Vagina (tissue), 2 donors: ENCODE results near the gene FAM3A.

ENCODE experiments used
- POLR2A ChIP-seq, 2 donors: fragments of 450-650 bp; IDR thresholded peaks; one replicate each; pipeline ENCODE4 v1.6.1; 2017; ENCODE audit warnings: antibody characterized with exemption in 2 of 2, mild to moderate bottlenecking in 2 of 2, moderate library complexity in 2 of 2
- POLR2AphosphoS5 ChIP-seq, 2 donors: sonication (generic); formaldehyde crosslinking; IDR thresholded peaks; one replicate each; pipeline ENCODE4 v1.9.0; 2017; ENCODE audit warnings: antibody characterized with exemption in 2 of 2, mild to moderate bottlenecking in 2 of 2, low read depth in 1 of 2; ENCODE audit not compliant: insufficient read depth in 1 of 2
- TF ChIP-seq, protein P1 (sequence below), 3 experiments: fragments of 450-650 bp in 2 of 3; fragments of 200-600 bp in 1 of 3; sonication (generic) in 1 of 3; IDR thresholded peaks; one replicate each; pipeline ENCODE4 v1.5.1; 2017 to 2019; ENCODE audit warnings: antibody characterized with exemption in 3 of 3, mild to moderate bottlenecking in 2 of 3, moderate library complexity in 2 of 3

DNA sequence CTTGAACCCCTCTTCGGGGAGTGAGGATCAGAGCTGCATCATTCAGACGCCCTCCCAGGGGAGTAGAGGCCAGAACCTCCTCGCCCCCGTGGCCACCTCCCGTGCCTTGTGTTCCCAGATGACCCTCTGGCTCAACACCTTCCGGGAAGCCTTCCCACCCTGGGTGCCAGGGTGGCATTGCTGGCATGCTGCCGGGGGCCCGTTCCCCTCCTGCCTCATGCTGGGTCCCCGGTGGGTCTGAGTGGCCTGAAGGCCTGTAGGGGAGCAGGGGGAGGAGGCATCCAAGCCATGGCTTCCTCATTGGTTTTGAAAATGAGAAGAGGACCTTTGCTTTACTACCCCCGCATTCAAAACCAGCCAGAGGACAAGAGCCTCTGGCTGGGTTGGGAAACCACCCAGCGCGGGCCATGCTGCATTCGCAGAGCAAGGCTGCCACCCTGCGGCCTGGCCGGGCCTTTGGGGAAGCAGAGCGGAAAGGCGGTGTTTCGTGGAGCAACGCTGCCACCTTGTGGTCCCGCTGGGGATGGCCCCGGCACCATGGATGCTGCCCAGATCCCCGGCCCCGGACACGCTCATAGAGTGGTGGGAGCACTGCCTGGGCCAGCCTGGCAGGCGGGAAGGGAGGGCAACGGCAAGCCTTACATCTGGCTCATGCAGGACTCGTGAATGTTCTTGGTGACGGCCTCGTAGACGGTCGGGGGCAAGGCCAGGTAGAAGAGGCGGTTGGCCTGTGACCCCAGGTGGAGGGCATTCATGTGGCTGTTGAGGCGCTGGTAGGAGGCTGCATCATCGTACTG, 18.7 kb upstream of the FAM3A start:
- no peak for TF ChIP-seq POLR2A (IDR thresholded peaks at IDR 0.05)
- TF ChIP-seq, protein P1, sequence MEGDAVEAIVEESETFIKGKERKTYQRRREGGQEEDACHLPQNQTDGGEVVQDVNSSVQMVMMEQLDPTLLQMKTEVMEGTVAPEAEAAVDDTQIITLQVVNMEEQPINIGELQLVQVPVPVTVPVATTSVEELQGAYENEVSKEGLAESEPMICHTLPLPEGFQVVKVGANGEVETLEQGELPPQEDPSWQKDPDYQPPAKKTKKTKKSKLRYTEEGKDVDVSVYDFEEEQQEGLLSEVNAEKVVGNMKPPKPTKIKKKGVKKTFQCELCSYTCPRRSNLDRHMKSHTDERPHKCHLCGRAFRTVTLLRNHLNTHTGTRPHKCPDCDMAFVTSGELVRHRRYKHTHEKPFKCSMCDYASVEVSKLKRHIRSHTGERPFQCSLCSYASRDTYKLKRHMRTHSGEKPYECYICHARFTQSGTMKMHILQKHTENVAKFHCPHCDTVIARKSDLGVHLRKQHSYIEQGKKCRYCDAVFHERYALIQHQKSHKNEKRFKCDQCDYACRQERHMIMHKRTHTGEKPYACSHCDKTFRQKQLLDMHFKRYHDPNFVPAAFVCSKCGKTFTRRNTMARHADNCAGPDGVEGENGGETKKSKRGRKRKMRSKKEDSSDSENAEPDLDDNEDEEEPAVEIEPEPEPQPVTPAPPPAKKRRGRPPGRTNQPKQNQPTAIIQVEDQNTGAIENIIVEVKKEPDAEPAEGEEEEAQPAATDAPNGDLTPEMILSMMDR (IDR thresholded peaks at IDR 0.05): peak; percentile 99 to 100 (median 100)
- peak; percentile 75 to 79 for TF ChIP-seq POLR2AphosphoS5 (IDR thresholded peaks at IDR 0.05; ENCODE audit: insufficient read depth in 1 of 2, low read depth in 1 of 2)
